GM03348 (cell line): ENCODE results near the gene SF3A1.
A peak's percentile ranks its signal among the peaks of the same experiment; 100 is the strongest.

Source experiments
- DNase-seq: peaks from one replicate; pipeline ENCODE4 v3.0.0; 2012; ENCODE audit warnings: low spot score

The SF3A1 gene

DNA sequence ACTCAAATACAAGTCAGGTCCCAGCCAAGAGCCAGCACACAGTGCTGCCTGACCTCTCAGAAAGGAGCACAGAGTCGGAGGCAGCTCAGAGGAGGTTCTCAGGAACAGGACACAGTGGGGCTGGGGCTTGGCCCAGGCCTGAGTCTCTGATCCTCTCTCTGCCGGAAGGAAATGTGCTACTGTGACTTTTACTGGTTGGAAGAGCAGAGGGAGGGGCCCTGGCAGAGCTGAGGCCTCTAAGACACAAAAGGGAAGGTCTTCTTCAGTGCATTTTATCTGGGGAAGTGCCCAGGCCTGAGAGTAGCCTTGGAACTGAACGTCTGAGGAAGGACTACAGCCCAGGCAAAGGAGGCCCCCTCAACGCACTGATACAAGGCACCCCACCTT is 51.2 kb downstream of the SF3A1 start:
- peak; percentile 27 for DNase-seq

GRCh38 chr22:30304495-30305244 is 52.0 kb downstream of the SF3A1 start:
- peak; percentile 27 for DNase-seq

DNA sequence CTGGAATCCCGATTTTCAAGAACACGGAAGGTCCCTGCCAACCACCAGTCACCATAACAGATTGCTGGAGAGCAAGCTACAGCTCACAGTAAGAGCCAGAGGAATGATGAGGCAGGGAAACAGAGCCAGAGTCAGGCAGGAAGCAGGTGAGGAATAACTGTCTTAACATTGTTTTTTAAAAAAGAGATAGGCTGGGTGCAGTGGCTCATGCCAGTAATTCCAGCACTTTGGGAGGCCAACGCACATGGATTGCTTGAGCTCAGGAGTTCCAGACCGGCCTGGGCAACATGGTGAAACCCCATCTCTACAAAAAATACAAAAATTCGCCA is 53.9 kb downstream of the SF3A1 start:
- DNase-seq = no peak

- peak; percentile 73 for DNase-seq
Observed at GRCh38 chr22:30301995-30302809, 54.5 kb downstream of the SF3A1 start.

GRCh38 chr22:30299322-30299721 is 57.4 kb downstream of the SF3A1 start:
- DNase-seq = no peak

- no peak for DNase-seq
Observed at GRCh38 chr22:30297991-30298701, 58.5 kb downstream of the SF3A1 start.

DNA sequence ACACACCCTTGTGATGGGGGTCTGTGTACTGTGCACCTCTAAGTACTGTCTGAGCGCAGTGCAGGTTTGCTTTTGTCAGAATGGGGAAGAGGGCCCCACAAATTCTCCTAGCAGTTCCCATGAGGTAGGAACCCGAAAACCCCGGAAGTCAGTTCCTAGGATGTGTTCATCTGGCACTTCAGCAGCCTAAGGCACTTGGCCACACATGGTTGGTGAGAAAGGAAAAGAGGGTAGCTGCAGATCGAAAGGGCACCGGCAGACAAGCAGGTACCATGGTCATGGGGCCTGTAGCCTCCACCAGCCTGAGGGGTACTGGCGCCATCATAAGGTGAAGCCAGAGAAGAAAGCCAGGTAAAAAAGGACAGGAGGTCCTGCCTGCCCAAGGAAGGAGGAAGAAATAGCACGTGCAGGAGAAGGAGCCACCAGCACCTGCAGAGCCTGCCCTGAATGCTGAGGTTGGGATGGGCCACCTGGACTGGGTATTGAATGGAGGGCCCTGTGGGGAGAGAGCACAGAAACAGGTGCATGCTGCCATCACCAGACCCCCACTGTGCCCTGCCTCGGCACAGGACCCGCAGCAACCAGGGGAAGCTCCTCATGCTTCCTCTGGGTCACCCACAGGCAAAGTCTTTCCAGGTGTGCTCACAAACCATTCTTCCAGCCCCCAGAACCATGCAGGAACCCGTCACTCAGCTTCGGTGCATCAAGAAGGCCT is 59.3 kb downstream of the SF3A1 start:
- no peak for DNase-seq

DNA sequence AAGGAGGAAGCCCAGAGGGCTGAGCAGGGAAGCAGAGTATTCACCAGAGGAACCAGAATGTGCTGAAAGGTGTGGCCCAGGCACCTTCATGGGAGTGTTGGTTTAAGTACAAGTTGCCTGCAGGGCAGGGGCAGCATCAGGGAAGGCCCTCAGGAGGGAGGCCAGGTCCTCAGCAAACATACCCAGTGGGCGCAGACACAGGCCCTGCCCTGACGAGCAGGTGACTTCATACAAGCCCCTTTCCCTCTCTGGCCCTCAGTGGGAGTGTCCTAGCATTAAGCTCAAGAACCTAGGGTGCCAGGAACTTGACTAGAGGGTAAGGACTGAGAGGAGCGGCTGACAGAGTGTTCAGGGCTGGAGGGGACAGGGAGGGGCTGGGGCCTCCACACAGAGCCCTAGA is 59.9 kb downstream of the SF3A1 start:
- no peak for DNase-seq

DNA sequence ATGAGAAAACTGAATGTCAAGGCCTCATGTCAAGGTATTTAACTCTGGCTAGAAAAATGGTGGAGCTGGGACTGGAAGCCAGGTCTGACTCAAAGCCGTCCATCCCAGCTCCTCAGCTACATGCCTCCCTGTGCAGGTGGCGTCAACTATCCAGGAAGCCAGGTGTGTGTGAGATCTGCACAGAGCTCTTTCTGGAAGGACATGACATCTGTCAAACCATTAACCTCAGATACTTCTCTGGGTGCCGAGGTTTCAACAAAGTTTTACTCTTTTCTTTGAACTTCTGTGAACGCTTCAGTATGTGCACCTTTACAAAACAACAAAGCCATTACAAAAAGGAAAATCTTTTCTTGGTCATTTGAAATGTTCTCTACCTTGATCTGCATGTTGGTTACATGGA is 60.4 kb downstream of the SF3A1 start:
- no peak for DNase-seq

DNA sequence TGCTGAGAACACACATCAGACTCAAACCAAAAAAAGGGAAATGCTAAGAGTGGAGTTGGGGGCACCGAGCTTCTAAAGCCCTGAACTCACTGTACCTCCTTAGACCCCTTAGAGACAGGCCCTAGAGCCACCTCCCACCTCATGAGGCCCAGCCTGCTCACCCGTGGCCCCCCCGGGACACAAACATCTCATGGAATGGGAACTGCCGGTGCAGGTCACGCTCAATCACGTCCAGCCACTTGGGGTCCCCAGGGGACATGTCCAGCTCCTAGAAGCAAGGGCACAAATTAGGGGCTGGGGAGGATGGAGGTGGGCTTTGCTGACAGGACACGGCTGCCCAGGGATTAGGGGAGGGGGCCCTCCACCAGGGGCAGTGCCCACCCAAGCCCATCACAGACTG is 61.1 kb downstream of the SF3A1 start:
- no peak for DNase-seq

- DNase-seq = no peak
Observed at GRCh38 chr22:30294830-30295229, 61.9 kb downstream of the SF3A1 start.

- no peak for DNase-seq
Observed at GRCh38 chr22:30294066-30294465, 62.6 kb downstream of the SF3A1 start.

DNA sequence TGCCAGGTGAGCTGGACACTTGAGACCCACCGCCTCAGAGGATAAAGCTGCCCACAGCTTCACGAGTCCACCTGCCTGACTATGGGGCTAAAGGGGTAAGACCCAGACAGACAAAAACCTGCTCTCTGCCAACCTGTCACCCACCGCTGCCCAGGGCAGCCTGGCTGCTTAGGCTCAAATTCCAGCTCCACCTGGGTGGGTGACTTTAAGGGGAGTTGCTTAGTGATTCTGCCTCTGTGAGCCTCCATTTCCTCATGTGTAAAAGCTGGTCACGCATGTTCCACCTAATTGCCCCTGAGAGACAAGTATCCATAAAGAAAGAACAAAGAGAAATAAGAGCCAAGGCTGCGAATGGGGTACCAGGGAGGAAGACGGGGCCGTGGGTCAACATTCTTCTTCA is 63.7 kb downstream of the SF3A1 start:
- DNase-seq = no peak

- no peak for DNase-seq
Observed at GRCh38 chr22:30292069-30292970, 64.4 kb downstream of the SF3A1 start.

DNA sequence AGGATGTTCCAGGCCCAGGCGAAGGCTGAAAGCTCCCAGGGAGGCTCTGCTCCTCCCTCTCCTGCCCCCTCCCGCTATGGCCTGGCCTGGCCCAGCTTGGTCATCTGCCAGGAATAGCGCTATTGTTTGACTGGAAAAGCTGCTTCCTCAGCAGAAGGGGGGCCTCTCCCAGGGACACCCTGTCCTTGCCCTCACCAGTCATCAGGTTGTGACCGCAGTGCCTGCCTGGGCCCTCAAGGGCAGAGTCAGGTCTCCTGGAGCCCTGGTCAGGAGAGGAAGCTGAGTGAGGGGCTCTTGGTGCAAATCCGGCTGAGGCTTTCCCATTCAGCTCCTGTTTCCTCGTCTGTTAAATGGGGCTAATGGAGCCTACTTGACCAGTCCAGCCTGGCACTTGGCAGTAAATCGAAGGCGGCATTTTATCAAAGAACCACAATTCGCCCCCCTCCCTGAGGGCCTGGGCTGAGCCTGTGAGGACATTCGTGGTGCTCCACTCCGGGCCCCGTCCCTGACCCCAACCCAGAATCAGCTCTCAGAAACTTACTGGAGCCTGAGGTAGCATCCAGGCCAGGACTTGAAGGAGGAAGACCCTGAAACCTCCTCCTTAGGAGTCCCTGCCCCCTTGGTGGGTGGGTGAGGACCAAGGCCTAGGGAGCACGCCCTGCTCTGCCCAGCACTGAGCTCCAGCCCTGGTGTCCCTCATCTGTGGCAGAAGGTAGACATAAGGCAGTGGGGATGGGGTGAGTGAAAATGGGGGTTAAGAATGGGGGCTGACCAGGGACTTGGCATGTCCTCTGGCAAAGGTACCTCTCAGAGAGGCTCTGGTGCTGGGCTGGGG is 65.4 kb downstream of the SF3A1 start:
- DNase-seq = peak; percentile 58

DNA sequence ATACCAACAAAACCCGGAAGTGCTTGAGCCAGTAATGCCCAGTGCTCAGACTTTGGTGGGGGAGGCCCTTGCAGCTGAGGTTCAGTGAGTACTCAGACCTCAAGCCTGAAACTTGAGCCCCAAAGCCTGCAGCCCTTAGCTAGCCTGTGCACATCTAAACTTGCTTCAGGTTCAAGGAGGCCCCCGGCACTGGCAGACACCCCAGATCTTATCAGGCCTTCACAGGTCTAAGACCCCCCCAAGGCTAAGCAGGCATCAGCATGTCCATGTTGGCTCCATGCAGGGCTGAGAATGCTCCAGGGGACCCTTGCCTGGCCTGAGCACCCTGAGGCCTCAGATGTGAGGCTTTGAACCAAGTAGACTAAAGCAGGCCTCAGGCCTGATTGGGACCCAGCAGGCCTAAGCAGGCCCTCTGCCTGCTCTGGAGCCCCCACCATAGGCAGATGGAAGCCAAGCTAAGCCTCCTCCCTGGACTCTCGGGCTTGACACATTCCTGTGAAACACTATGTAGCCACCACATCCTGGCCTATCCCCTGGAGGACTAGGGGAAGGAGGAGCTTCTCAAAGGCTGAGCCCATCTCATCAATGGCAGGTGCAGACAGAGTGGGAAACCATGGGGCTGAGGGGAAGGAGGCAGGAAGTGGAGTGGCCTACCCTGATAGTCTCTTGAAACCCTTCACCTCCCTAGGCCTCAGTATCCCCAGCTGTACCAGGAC is 66.2 kb downstream of the SF3A1 start:
- peak; percentile 67 for DNase-seq

GRCh38 chr22:30289980-30290313 is 66.7 kb downstream of the SF3A1 start:
- no peak for DNase-seq

GRCh38 chr22:30289141-30289979 is 67.3 kb downstream of the SF3A1 start, which contains the start of gene CASTOR1:
TSS of gene CASTOR1 (minus strand) at chr22:30289505. CDS start at chr22:30289497, 8 bp downstream.
- peak; percentile 99 for DNase-seq
